Eye (tissue), 1 donor: ENCODE results near the gene UVRAG.
"Not testable (repeated sequence)": the region's sequence is repeated elsewhere in the genome, so short reads cannot be mapped to it uniquely, and the experiment has no call there.

Source experiments
- DNase-seq: peaks from one replicate; pipeline ENCODE4 v3.0.0-alpha.2; 2015

The UVRAG gene

GRCh38 chr11:75850787-75851186 lies 35.8 kb downstream of the UVRAG start:
- DNase-seq, result no peak

GRCh38 chr11:75851203-75851602 lies 36.2 kb downstream of the UVRAG start:
- no peak for DNase-seq

- DNase-seq, result no peak
Observed at GRCh38 chr11:75852406-75853017, 37.5 kb downstream of the UVRAG start.

GRCh38 chr11:75853563-75853962 lies 38.6 kb downstream of the UVRAG start:
- DNase-seq, result not testable (repeated sequence)

- DNase-seq, result no peak
Observed at GRCh38 chr11:75853971-75854370, 39.0 kb downstream of the UVRAG start.

GRCh38 chr11:75855206-75855605 lies 40.2 kb downstream of the UVRAG start:
- DNase-seq, result no peak

GRCh38 chr11:75856912-75857311 lies 41.9 kb downstream of the UVRAG start:
- no peak for DNase-seq

GRCh38 chr11:75858042-75858441 lies 43.0 kb downstream of the UVRAG start:
- no peak for DNase-seq

- DNase-seq, result no peak
Observed at GRCh38 chr11:75858613-75859012, 43.6 kb downstream of the UVRAG start.

GRCh38 chr11:75859614-75860013 lies 44.6 kb downstream of the UVRAG start:
- no peak for DNase-seq

- DNase-seq, result no peak
Observed at GRCh38 chr11:75862437-75862836, 47.4 kb downstream of the UVRAG start.

GRCh38 chr11:75867778-75868374 lies 52.9 kb downstream of the UVRAG start:
- DNase-seq, result peak; percentile 85

- DNase-seq, result no peak
Observed at GRCh38 chr11:75868990-75869389, 54.0 kb downstream of the UVRAG start.

GRCh38 chr11:75869661-75870455 lies 54.8 kb downstream of the UVRAG start:
- no peak for DNase-seq

GRCh38 chr11:75872887-75873416 lies 57.9 kb downstream of the UVRAG start:
- no peak for DNase-seq

- no peak for DNase-seq
Observed at GRCh38 chr11:75873417-75874221, 58.6 kb downstream of the UVRAG start.

- DNase-seq, result no peak
Observed at GRCh38 chr11:75874684-75875341, 59.8 kb downstream of the UVRAG start.

GRCh38 chr11:75877327-75877726 lies 62.3 kb downstream of the UVRAG start:
- not testable (repeated sequence) for DNase-seq

GRCh38 chr11:75877931-75878330 lies 62.9 kb downstream of the UVRAG start:
- not testable (repeated sequence) for DNase-seq

- no peak for DNase-seq
Observed at GRCh38 chr11:75878933-75879332, 63.9 kb downstream of the UVRAG start.

GRCh38 chr11:75879737-75880136 lies 64.7 kb downstream of the UVRAG start:
- DNase-seq, result no peak

GRCh38 chr11:75880343-75880742 lies 65.3 kb downstream of the UVRAG start:
- not testable (repeated sequence) for DNase-seq
